Measurements from ENCODE around the gene ACBD6.

ACBD6 gene

DNA sequence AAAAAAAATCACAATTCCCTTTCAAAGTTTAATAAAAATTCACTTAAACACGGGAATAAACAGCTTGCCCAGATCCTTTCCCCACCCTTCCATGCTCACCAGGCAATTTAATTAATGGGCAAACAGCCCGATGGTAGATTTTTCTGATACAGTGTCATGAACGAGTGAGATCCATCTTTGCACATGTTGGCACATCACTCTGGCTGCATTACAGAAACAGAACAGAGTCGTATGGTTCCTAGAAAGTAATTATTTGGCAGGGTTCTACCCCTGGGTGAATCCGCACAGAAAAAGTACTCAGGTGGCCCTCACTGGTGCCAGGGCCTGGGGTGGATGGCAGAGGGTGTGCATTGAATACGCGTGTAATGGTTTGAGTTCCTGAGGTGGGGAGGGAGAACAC, 31.8 kb upstream of the ACBD6 start:
- no peak overlapping the region for H3K4me3 ChIP-seq (ENCODE audit: low read depth, low read length)

DNA sequence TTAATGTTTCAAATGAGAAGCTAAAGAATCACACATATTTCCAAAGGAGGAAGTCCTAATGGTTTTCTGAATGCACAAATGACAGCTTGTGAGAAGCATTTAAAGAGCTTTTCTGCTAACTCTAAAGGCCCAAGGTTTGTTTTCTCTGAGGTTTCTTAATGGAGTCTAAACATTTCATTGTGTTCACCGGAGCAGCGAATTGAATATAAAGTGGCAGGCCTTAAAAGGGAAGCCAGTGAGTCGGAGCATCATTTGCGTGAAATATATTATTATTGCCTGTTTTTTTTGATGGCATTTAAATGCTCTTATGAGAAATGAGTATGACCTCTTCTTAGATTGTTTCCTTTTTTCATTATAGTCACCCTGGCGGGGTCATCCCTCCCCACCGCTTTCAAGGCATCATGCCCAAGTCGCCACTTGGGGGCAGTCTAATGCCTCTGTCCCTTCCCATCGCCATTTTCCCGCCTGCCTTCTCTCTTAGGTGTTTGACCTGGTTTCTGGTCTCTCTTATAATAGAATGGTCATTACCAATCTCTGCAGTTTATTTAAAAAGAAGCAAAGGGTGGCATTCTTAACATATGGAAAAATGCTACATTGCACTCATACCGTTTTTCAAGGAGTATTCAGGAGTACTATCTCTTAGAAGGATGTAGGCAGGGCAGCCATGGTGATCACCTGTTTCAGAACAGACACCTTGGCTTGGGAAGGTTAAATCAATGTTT, 31.1 kb upstream of the ACBD6 start:
- TF ChIP-seq, protein P1, sequence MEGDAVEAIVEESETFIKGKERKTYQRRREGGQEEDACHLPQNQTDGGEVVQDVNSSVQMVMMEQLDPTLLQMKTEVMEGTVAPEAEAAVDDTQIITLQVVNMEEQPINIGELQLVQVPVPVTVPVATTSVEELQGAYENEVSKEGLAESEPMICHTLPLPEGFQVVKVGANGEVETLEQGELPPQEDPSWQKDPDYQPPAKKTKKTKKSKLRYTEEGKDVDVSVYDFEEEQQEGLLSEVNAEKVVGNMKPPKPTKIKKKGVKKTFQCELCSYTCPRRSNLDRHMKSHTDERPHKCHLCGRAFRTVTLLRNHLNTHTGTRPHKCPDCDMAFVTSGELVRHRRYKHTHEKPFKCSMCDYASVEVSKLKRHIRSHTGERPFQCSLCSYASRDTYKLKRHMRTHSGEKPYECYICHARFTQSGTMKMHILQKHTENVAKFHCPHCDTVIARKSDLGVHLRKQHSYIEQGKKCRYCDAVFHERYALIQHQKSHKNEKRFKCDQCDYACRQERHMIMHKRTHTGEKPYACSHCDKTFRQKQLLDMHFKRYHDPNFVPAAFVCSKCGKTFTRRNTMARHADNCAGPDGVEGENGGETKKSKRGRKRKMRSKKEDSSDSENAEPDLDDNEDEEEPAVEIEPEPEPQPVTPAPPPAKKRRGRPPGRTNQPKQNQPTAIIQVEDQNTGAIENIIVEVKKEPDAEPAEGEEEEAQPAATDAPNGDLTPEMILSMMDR (IDR thresholded peaks at IDR 0.05; ENCODE audit: borderline replicate concordance, insufficient read depth, low read depth, low read length): peak; percentile 80
- H3K4me3 ChIP-seq (ENCODE audit: low read depth, low read length): no peak overlapping the region

More for the DNA sequence above, 31.8 kb upstream of the ACBD6 start:
- TF ChIP-seq, protein P1 (IDR thresholded peaks at IDR 0.05; ENCODE audit: borderline replicate concordance, insufficient read depth, low read depth, low read length): no peak

DNA sequence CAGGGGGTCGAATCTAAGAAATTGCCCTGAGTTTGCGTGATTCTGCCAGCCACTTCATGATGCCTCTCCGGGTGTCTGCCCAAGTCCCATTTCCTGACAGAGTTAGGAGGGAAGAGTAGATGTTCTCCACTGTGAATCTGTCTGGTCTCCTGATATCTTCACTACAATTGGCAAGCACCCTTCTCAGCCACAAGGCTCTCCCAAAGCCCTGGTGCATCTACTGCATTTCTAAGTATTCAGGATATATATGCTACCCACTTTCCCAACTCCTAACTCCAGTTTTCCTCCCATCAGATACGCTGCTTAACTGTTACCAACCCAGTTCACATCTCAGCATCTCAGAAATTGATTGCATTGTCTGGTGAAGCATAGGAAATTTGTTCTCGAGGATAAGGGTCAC, 30.5 kb upstream of the ACBD6 start:
- TF ChIP-seq, protein P1 (IDR thresholded peaks at IDR 0.05; ENCODE audit: borderline replicate concordance, insufficient read depth, low read depth, low read length): no peak
- H3K4me3 ChIP-seq (ENCODE audit: low read depth, low read length): no peak overlapping the region

DNA sequence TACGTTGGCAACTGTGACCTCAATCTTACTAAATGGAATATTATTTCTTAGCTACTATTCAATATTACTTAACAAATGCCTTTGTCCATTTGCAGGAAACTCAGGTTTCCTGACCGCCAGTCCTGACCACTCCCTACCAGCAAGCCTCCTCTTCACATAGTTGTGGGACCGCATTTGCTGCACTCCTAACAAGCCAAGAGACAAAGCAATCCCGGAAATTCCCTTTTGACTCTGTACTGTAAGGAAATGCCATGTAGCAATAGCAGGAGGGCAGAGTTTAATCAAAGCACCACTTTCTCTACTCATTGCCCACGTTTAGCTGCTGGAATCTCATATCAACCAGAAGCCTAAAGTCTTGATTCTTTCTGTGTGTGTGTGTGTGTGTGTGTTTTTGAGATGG, 28.1 kb upstream of the ACBD6 start:
- H3K4me3 ChIP-seq (ENCODE audit: low read depth, low read length): no peak overlapping the region
- TF ChIP-seq, protein P1 (IDR thresholded peaks at IDR 0.05; ENCODE audit: borderline replicate concordance, insufficient read depth, low read depth, low read length): no peak

DNA sequence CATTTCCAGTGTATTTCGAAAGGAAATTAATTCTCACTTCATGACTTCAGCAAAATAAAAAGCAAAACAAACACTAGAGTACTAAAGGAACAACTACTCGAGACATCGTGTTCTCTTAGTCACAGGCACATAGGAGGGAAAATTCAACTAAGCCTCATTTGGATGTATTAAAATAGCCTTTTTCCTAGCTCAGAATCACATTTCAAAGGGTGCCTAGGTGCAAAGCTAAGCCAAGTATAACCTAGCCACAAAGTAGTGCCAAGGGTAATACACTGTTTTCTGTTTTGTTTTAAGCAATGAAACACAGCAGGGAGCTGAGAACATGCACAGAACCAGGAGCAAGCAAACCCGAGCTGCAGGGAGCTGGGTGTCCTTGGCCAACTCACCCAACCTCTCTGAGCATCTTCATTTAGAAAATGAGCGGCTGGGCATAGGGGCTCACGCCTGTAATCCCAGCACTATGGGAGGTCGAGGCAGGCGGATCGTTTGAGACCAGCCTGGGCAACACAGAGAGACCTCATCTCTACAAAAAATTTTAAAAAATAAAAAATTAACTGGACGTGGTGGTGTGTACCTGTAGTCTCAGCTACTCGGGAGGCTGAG, 26.6 kb upstream of the ACBD6 start:
- no peak overlapping the region for H3K4me3 ChIP-seq (ENCODE audit: low read depth, low read length)
- TF ChIP-seq, protein P1 (IDR thresholded peaks at IDR 0.05; ENCODE audit: borderline replicate concordance, insufficient read depth, low read depth, low read length): no peak

DNA sequence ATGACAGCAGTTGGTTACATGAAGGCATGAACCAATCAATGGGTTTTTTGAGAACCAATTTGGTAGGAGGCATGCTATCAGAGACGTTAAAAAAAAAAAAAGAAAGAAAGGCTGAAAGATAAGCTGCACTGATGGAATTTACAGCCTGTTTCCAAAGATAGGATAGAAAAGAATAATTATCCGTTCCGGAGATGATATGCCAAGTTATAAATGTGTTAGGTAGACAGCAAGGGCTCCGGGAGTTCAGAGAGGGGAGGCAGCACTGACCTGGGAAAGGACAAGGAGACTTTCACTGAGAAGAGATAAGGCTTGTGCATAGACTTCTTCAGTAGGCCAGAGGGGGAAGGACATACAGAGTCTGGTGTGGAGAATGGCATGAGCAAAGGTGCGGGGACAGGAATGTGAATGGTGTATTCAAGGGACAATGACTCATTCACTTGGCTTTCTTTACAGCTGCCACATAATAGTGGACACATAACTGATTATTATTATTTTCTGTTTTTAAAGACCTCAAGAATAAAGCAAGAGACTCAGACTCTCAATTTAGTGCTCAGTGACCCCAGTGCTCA, 24.8 kb upstream of the ACBD6 start:
- TF ChIP-seq, protein P1 (IDR thresholded peaks at IDR 0.05; ENCODE audit: borderline replicate concordance, insufficient read depth, low read depth, low read length): no peak
- no peak overlapping the region for H3K4me3 ChIP-seq (ENCODE audit: low read depth, low read length)

DNA sequence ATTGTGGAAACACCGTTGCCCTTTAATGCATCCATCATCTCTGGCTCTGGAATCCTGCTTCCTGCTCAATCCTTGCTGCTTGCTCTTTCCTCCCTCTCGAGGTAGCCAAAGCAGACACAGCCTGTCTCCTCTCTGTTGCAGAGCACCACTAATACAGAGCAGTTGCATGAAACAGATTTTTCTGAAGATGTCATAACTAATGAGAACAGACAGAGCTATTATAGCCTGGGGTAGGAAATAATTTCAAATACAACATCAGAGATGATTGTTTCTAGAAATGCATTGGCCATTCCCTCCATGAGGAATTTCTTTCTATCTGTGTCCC, 23.3 kb upstream of the ACBD6 start:
- H3K4me3 ChIP-seq (ENCODE audit: low read depth, low read length): no peak overlapping the region
- TF ChIP-seq, protein P1 (IDR thresholded peaks at IDR 0.05; ENCODE audit: borderline replicate concordance, insufficient read depth, low read depth, low read length): no peak
